H1 (cell line): ENCODE results near the gene ANGPTL2. TPM values are rescaled to one million over a fixed set of nuclear protein-coding genes. Genes with fewer than 3 reads are reported as not detected.

Experiments
- CTCF ChIA-PET: fragments of 300-600 bp; sonication (Branson Sonifier 250); formaldehyde crosslinking; loops from one replicate; lab custom pipeline; 2021; ENCODE audit not compliant: partially characterized antibody; lab: Charles Lee
- POLR2A ChIA-PET: fragments of 300-600 bp; sonication (Branson Sonifier 250); formaldehyde crosslinking; loops from one replicate; lab custom pipeline; 2021; ENCODE audit warnings: inconsistent platforms; ENCODE audit not compliant: partially characterized antibody; lab: Charles Lee
- DNase-seq, 2 experiments: peaks; one replicate each; pipeline versions ENCODE4 v3.0.0 to v3.0.0-alpha.2; 2010 to 2022; ENCODE audit warnings: low spot score in 2 of 2, low read depth in 1 of 2, mixed read lengths in 1 of 2
- FAIRE-seq: peaks from 2 replicates; lab custom pipeline; 2011; peaks lifted over from hg19 to GRCh38; lab: Jason Lieb, UNC
- H2AFZ ChIP-seq: 2 replicates; pipeline ENCODE4 v1.8.1; 2012; ENCODE audit warnings: low read length, inconsistent platforms
- H2AK5ac ChIP-seq: 2 replicates; pipeline ENCODE4 v1.6.1; 2013; ENCODE audit warnings: low read depth, low read length
- H2BK120ac ChIP-seq: replicated peaks from 2 replicates; pipeline ENCODE3; 2013; ENCODE audit warnings: low read depth, low read length, inconsistent platforms
- H2BK12ac ChIP-seq: 2 replicates; pipeline ENCODE4 v1.6.1; 2013; ENCODE audit warnings: low read depth, low read length
- H2BK15ac ChIP-seq: 2 replicates; pipeline ENCODE4 v1.6.1; 2013; ENCODE audit warnings: low read length
- H2BK20ac ChIP-seq: 2 replicates; pipeline ENCODE4 v1.6.1; 2013; ENCODE audit warnings: low read length
- H2BK5ac ChIP-seq: 2 replicates; pipeline ENCODE4 v1.6.1; 2013; ENCODE audit warnings: low read depth, low read length
- H3K14ac ChIP-seq: 2 replicates; pipeline ENCODE4 v1.6.1; 2013; ENCODE audit warnings: inconsistent platforms; ENCODE audit not compliant: insufficient read length
- H3K18ac ChIP-seq: 2 replicates; pipeline ENCODE4 v1.6.1; 2013; ENCODE audit warnings: low read length; ENCODE audit errors: extremely low read depth
- H3K23ac ChIP-seq: 2 replicates; pipeline ENCODE4 v1.6.1; 2013; ENCODE audit warnings: inconsistent platforms; ENCODE audit not compliant: insufficient read length
- H3K23me2 ChIP-seq: 2 replicates; pipeline ENCODE4 v1.6.1; 2013; ENCODE audit warnings: low read depth, low read length
- H3K27ac ChIP-seq: 2 replicates; pipeline ENCODE4 v1.6.1; 2011; ENCODE audit warnings: low read depth, low read length, inconsistent platforms
- H3K27me3 ChIP-seq, 4 experiments: replicated peaks in 1 of 4; 1 replicate in 1 of 4; 2 replicates in 3 of 4; pipeline versions ENCODE4 v1.6.1 to v1.8.1; 2011 to 2013; ENCODE audit warnings: low read length in 3 of 4, mild to moderate bottlenecking in 3 of 4, inconsistent platforms in 2 of 4, mixed read lengths in 2 of 4, moderate library complexity in 1 of 4; ENCODE audit not compliant: control insufficient read depth in 3 of 4, insufficient read depth in 3 of 4; ENCODE audit errors: extremely low read depth in 1 of 4
- H3K36me3 ChIP-seq, 4 experiments: 2 replicates each; pipeline versions ENCODE4 v1.6.1 to v1.8.1; 2011 to 2013; ENCODE audit warnings: mild to moderate bottlenecking in 4 of 4, low read length in 3 of 4, moderate library complexity in 2 of 4, control low read depth in 1 of 4, inconsistent platforms in 1 of 4; ENCODE audit not compliant: insufficient read depth in 4 of 4, control insufficient read depth in 2 of 4
- H3K4ac ChIP-seq: replicated peaks from 2 replicates; pipeline ENCODE3; 2013; ENCODE audit warnings: low read length, low read depth, mixed read lengths, inconsistent platforms; ENCODE audit not compliant: insufficient read length
- H3K4me1 ChIP-seq, 4 experiments: replicated peaks in 1 of 4; 1 replicate in 1 of 4; 2 replicates in 3 of 4; pipeline versions ENCODE4 v1.6.1 to v1.8.1; 2011 to 2013; ENCODE audit warnings: low read length in 3 of 4, inconsistent platforms in 2 of 4, mixed read lengths in 1 of 4; ENCODE audit not compliant: insufficient read depth in 4 of 4, control insufficient read depth in 3 of 4
- H3K4me2 ChIP-seq, 2 experiments: 2 replicates each; pipeline versions ENCODE4 v1.6.1 to v1.8.1; 2011 to 2013; ENCODE audit warnings: low read depth in 2 of 2, low read length in 2 of 2, control low read depth in 1 of 2, inconsistent platforms in 1 of 2, mild to moderate bottlenecking in 1 of 2; ENCODE audit not compliant: insufficient read depth in 1 of 2
- H3K4me3 ChIP-seq, 4 experiments: fragments of 200-600, 300-600 bp in 1 of 4; sonication (generic), shearing (Covaris generic), sonication (Bioruptor Twin) in 1 of 4; 2 replicates each; pipeline versions ENCODE4 v1.5.1 to v1.8.1; 2011 to 2016; ENCODE audit warnings: low read length in 4 of 4, low read depth in 3 of 4, control low read depth in 2 of 4, inconsistent platforms in 2 of 4, mild to moderate bottlenecking in 2 of 4, mixed read lengths in 1 of 4, moderate library complexity in 1 of 4; ENCODE audit not compliant: insufficient read depth in 2 of 4; ENCODE audit errors: extremely low read depth in 1 of 4
- H3K56ac ChIP-seq: replicated peaks from 2 replicates; pipeline ENCODE3; 2013; ENCODE audit warnings: low read depth, mild to moderate bottlenecking, mixed read lengths, low read length, inconsistent platforms; ENCODE audit not compliant: insufficient read length
- H3K79me1 ChIP-seq: 2 replicates; pipeline ENCODE4 v1.6.1; 2013; ENCODE audit warnings: low read depth, low read length, control low read depth
- H3K79me2 ChIP-seq, 2 experiments: 2 replicates each; pipeline versions ENCODE4 v1.6.1 to v1.8.1; 2012 to 2013; ENCODE audit warnings: low read length in 2 of 2, mild to moderate bottlenecking in 2 of 2, inconsistent platforms in 1 of 2; ENCODE audit not compliant: insufficient read depth in 2 of 2, control insufficient read depth in 1 of 2
- H3K9ac ChIP-seq, 4 experiments: replicated peaks in 1 of 4; 1 replicate in 1 of 4; 2 replicates in 3 of 4; pipeline versions ENCODE4 v1.6.1 to v1.8.1; 2011 to 2013; ENCODE audit warnings: low read depth in 3 of 4, low read length in 3 of 4, control low read depth in 2 of 4, mild to moderate bottlenecking in 2 of 4, moderate library complexity in 2 of 4, inconsistent platforms in 1 of 4; ENCODE audit errors: extremely low read depth in 1 of 4
- H3K9me3 ChIP-seq, 2 experiments: 2 replicates each; pipeline versions ENCODE4 v1.6.1 to v1.8.1; 2012 to 2013; ENCODE audit warnings: mild to moderate bottlenecking in 2 of 2, moderate library complexity in 2 of 2, control low read depth in 1 of 2, inconsistent platforms in 1 of 2, low read depth in 1 of 2, low read length in 1 of 2, mixed read lengths in 1 of 2; ENCODE audit not compliant: insufficient read depth in 2 of 2
- H4K20me1 ChIP-seq, 2 experiments: replicated peaks in 1 of 2; 2 replicates each; pipeline versions ENCODE3 to v1.8.1; 2011 to 2013; ENCODE audit warnings: inconsistent platforms in 2 of 2, low read length in 2 of 2, mild to moderate bottlenecking in 1 of 2; ENCODE audit not compliant: insufficient read depth in 2 of 2, control insufficient read depth in 1 of 2
- H4K5ac ChIP-seq: 2 replicates; pipeline ENCODE4 v1.6.1; 2013; ENCODE audit warnings: low read length, low read depth, mixed read lengths, inconsistent platforms; ENCODE audit not compliant: insufficient read length
- H4K8ac ChIP-seq: 2 replicates; pipeline ENCODE4 v1.8.0; 2013; ENCODE audit warnings: mild to moderate bottlenecking, moderate library complexity, low read length, inconsistent platforms; ENCODE audit not compliant: insufficient read depth; ENCODE audit errors: extremely low read depth
- H4K91ac ChIP-seq: replicated peaks from 2 replicates; pipeline ENCODE3; 2013; ENCODE audit warnings: low read length, mixed read lengths, inconsistent platforms; ENCODE audit not compliant: insufficient read length
- BCL11A ChIP-seq, 2 experiments: IDR thresholded peaks; one replicate each; pipeline ENCODE4 v1.6.1; 2011; ENCODE audit warnings: low read depth in 2 of 2, low read length in 2 of 2, mild to moderate bottlenecking in 2 of 2
- EZH2 ChIP-seq: fragments of 200-600 bp; sonication (generic); IDR thresholded peaks from 2 replicates; pipeline ENCODE4 v1.7.1; 2012; ENCODE audit warnings: low read depth, mild to moderate bottlenecking, moderate library complexity, low read length, inconsistent platforms; ENCODE audit not compliant: severe bottlenecking
- MAFK ChIP-seq: IDR thresholded peaks from 2 replicates; pipeline ENCODE4 v1.6.1; 2012; ENCODE audit warnings: low read depth, mild to moderate bottlenecking, improper control_type of control experiment, low read length
- PHF8 ChIP-seq: fragments of 200-600 bp; sonication (generic); conservative IDR thresholded peaks from 2 replicates; pipeline ENCODE4 v1.7.1; 2012; ENCODE audit warnings: low read depth, mild to moderate bottlenecking, inconsistent platforms, low read length, moderate library complexity
- whole genome bisulfite sequencing, 2 experiments: shearing (Covaris generic) in 1 of 2; methylation state at CpG; one replicate each; pipeline versions ENCODE4 v1.1.6 to v1.1.7; 2013 to 2015; ENCODE audit warnings: low lambda C conversion rate in 2 of 2, mixed read lengths in 2 of 2, inconsistent platforms in 1 of 2, low coverage in 1 of 2, missing lambda C conversion rate in 1 of 2; ENCODE audit not compliant: insufficient replicate concordance in 2 of 2, insufficient coverage in 1 of 2, insufficient read length in 1 of 2; ENCODE audit errors: extremely low coverage in 1 of 2, missing lambda C conversion rate in 1 of 2; 5-methylcytosine and 5-hydroxymethylcytosine counted together
- polyA plus RNA-seq, 7 experiments: library from polyadenylated mRNA; depleted of rRNA in 3 of 7; stranded (reverse) in 5 of 7; unstranded in 2 of 7; fragments of >200 nt in 5 of 7; fragments of 200-250 nt in 2 of 7; gene quantifications; 1 replicate in 5 of 7; 2 replicates in 1 of 7; 4 replicates in 1 of 7; pipeline versions ENCODE4 v1.2.1 to v1.2.3, GENCODE V29; 2011 to 2013; ENCODE audit warnings: missing spikeins in 2 of 7, mixed read lengths in 2 of 7
- total RNA-seq: library from RNA; stranded (reverse); fragmentation: NEBNext Ultra II Directional; extraction: Animal tissue kit (Norgen Biotek cat#: 25700); gene quantifications from 2 replicates; pipeline ENCODE4 v1.2.1, GENCODE V29; 2021

ANGPTL2 gene
- total and polyA plus RNA-seq, 2 of the 8 experiments (the other 6 are each of a cell fraction or from before 2014, with no cell fraction given), result 9.0 to 10.6 TPM

GRCh38 chr9:127099664-127100063 is 22.8 kb downstream of the ANGPTL2 start:
- DNase-seq (no peak), FAIRE-seq (no peak)
- Histone ChIP-seq H3K79me1 (no peaks in the 10 kb centered on the region), H3K4me1 (no peaks in the 10 kb centered on the region), H3K23ac (no peak overlapping the region), H4K91ac (no peak overlapping the region), H3K18ac (no peak overlapping the region), H2AFZ (no peak overlapping the region), H2BK20ac (no peak overlapping the region), H4K8ac (no peak overlapping the region), H3K36me3 (no peaks in the 10 kb centered on the region), H2BK12ac (no peak overlapping the region), H2BK15ac (no peak overlapping the region), H2AK5ac (no peak overlapping the region), H3K23me2 (no peaks in the 10 kb centered on the region), H3K27ac (no peak overlapping the region), H3K56ac (no peak overlapping the region), H3K27me3 (no peaks in the 10 kb centered on the region), H4K5ac (no peak overlapping the region), H3K79me2 (no peaks in the 10 kb centered on the region), H3K9ac (no peak overlapping the region), H3K14ac (no peak overlapping the region), H3K4ac (no peak overlapping the region), H4K20me1 (peaks cover 0 to 2% of the 10 kb centered on the region in 2 experiments), H2BK120ac (no peak overlapping the region), H2BK5ac (no peak overlapping the region), H3K4me2 (no peak overlapping the region), H3K4me3 (no peak overlapping the region), H3K9me3 (no peaks in the 10 kb centered on the region)
- ChIA-PET CTCF (interaction anchor here (0.6 kb wide), 1 partner anchor 61 kb away, joined by 3 read pairs; no protein-coding TSS in a partner anchor), POLR2A (no interaction called here)
- WGBS, 2 experiments, result 92% methylated on average over 3 of the region's 3 CpGs; no CpG with 5 or more reads in 1 of the 2 experiments
- TF ChIP-seq MAFK, result no peak
- no peak for TF ChIP-seq EZH2
- no peak for TF ChIP-seq BCL11A (IDR thresholded peaks at IDR 0.05; ENCODE audit: low read depth in 2 of 2, low read length in 2 of 2)
- TF ChIP-seq PHF8, result no peak
